GM21367 (cell line): ENCODE data around the gene S1PR4.

Experiments used
- ATAC-seq: cut with Tn5 transposase; IDR thresholded peaks from one replicate; pipeline ENCODE4 v1.9.1; 2021; ENCODE audit not compliant: unreplicated experiment

S1PR4 gene

GRCh38 chr19:3178377-3178972, at the start of gene S1PR4:
Gene S1PR4 (plus strand): TSS chr19:3178769. CDS start chr19:3178793, 24 bp downstream.
- ATAC-seq = no peak

- ATAC-seq = no peak
Measured at GRCh38 chr19:3129112-3129511, 49.5 kb upstream of the S1PR4 start.

GRCh38 chr19:3131168-3131567, 47.4 kb upstream of the S1PR4 start:
- no peak for ATAC-seq

GRCh38 chr19:3132971-3133792, 45.4 kb upstream of the S1PR4 start:
- peak; percentile 43 for ATAC-seq

- no peak for ATAC-seq
Measured at GRCh38 chr19:3133793-3134116, 44.8 kb upstream of the S1PR4 start.

GRCh38 chr19:3135961-3136683, 42.4 kb upstream of the S1PR4 start, which contains the start of gene GNA15:
Gene GNA15 (plus strand): TSS chr19:3136033. CDS start chr19:3136451, 418 bp downstream.
- no peak for ATAC-seq

GRCh38 chr19:3136684-3137055, 41.9 kb upstream of the S1PR4 start:
- no peak for ATAC-seq

GRCh38 chr19:3137119-3137518, 41.5 kb upstream of the S1PR4 start:
- no peak for ATAC-seq

- ATAC-seq = no peak
Measured at GRCh38 chr19:3138268-3138667, 40.3 kb upstream of the S1PR4 start.

- no peak for ATAC-seq
Measured at GRCh38 chr19:3140667-3141038, 37.9 kb upstream of the S1PR4 start.

- no peak for ATAC-seq
Measured at GRCh38 chr19:3142292-3142670, 36.3 kb upstream of the S1PR4 start.

GRCh38 chr19:3142781-3143337, 35.7 kb upstream of the S1PR4 start:
- ATAC-seq = no peak

GRCh38 chr19:3145909-3146676, 32.5 kb upstream of the S1PR4 start:
- ATAC-seq = no peak

GRCh38 chr19:3146677-3147100, 31.9 kb upstream of the S1PR4 start:
- no peak for ATAC-seq

- ATAC-seq = no peak
Measured at GRCh38 chr19:3148503-3148902, 30.1 kb upstream of the S1PR4 start.

- no peak for ATAC-seq
Measured at GRCh38 chr19:3149089-3149488, 29.5 kb upstream of the S1PR4 start.

GRCh38 chr19:3149526-3150505, 28.8 kb upstream of the S1PR4 start:
- ATAC-seq = no peak

GRCh38 chr19:3150739-3151329, 27.7 kb upstream of the S1PR4 start:
- ATAC-seq = no peak
